Bronchial epithelial cell (primary cell): ENCODE results near the gene LSP1. TPM values are rescaled to one million over a fixed set of nuclear protein-coding genes. Genes with fewer than 3 reads are reported as not detected.

Experiments used
- DNase-seq: peaks from one replicate; pipeline ENCODE4 v3.0.0-alpha.2; 2010; ENCODE audit warnings: low read depth
- FAIRE-seq: peaks from 2 replicates; lab custom pipeline; 2011; peaks lifted over from hg19 to GRCh38; lab: Jason Lieb, UNC
- H3K27me3 ChIP-seq: 2 replicates; pipeline ENCODE4 v1.5.1; 2011; ENCODE audit warnings: low read length; ENCODE audit not compliant: control insufficient read depth, insufficient read depth
- H3K36me3 ChIP-seq: 2 replicates; pipeline ENCODE4 v1.5.1; 2011; ENCODE audit warnings: low read length; ENCODE audit not compliant: control insufficient read depth, insufficient read depth
- H3K4me3 ChIP-seq: 2 replicates; pipeline ENCODE4 v1.5.1; 2011; ENCODE audit warnings: mild to moderate bottlenecking, low read depth, low read length, control low read depth
- CTCF ChIP-seq: IDR thresholded peaks from 2 replicates; pipeline ENCODE4 v1.5.1; 2011; ENCODE audit warnings: mild to moderate bottlenecking, moderate library complexity, low read length, control low read depth, inconsistent platforms; ENCODE audit not compliant: insufficient read depth, severe bottlenecking
- total RNA-seq: library from RNA; depleted of rRNA; stranded (reverse); fragments of >200 nt; gene quantifications from 2 replicates; pipeline ENCODE4 v1.2.1, GENCODE V29; 2014

Gene LSP1
- total RNA-seq, 1 donor from 2014 or later = 0.26 TPM

DNA sequence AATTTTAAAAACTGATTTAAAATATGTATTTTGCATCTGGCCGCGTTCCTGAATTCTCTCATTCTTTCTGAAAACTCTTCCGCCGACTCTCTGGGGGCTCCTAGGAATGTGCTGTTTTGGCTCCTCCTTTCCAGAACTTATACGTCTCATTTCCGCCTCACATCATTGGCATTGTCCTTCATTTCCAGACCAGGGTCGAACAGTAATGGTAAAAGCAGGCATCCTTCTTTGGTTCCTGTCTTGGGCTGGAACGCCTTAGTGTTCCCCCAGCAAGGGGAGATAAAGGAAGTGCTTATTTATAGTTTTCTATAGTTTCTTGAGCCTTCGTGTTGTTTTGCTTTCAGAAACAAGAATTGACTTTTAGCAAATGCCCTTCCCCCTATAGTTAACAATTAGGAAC, 55.7 kb downstream of the LSP1 start:
- FAIRE-seq (no peak), DNase-seq (no peak)
- no peaks in the 10 kb centered on the region for H3K36me3 ChIP-seq
- TF ChIP-seq CTCF = no peak
- no peak overlapping the region for H3K4me3 ChIP-seq
- H3K27me3 ChIP-seq = no peaks in the 10 kb centered on the region

DNA sequence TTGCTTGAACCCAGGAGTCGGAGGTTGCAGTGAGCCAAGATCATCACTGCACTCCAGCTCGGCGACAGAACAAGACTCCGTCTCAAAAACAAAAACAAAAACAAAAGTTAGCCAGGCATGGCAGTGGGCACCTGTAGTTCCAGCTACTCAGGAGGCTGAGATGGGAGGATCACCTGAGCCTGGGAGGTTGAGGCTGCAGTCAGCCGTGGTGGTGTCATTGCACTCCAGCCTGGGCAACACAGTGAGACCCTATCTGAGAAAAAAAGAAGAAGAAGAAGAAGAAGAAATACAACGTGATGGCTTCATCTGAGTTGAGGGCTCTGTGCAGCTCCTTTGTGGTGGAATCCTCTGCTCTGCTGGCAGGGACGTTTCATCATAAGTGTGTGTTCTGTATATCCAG, 56.6 kb downstream of the LSP1 start:
- Histone ChIP-seq H3K27me3 (no peaks in the 10 kb centered on the region), H3K4me3 (no peak overlapping the region), H3K36me3 (no peaks in the 10 kb centered on the region)
- DNase-seq = no peak
- FAIRE-seq = no peak
- no peak for TF ChIP-seq CTCF

DNA sequence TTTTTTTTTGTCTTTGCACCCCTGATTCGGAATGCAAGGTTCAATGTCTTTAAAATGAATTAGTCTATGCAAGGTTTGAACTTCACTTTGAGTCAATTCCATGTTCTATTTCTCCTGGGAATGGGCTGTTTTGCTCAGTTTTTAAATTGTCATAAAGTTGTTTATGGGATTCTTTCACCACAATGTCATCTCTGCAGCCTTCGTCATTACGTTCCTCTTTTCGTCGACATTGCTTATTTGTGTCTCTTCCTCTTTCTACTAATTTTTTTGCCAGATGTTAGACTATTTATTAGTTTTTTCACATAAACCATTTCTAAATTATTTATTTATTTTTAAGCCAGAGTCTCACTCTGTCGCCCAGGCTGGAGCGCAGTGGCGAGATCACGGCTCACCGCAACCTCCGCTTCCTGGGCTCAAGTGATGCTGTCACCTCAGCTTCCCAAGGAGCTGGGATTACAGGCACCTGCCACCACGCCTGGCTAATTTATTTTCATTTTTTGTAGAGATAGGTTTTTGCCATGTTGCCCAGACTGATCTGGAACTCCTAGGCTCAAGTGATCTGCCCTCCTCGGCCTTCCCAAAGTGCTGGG, 59.5 kb downstream of the LSP1 start:
- Histone ChIP-seq H3K4me3 (no peak overlapping the region), H3K27me3 (no peaks in the 10 kb centered on the region), H3K36me3 (no peaks in the 10 kb centered on the region)
- FAIRE-seq (no peak), DNase-seq (no peak)
- TF ChIP-seq CTCF = no peak

DNA sequence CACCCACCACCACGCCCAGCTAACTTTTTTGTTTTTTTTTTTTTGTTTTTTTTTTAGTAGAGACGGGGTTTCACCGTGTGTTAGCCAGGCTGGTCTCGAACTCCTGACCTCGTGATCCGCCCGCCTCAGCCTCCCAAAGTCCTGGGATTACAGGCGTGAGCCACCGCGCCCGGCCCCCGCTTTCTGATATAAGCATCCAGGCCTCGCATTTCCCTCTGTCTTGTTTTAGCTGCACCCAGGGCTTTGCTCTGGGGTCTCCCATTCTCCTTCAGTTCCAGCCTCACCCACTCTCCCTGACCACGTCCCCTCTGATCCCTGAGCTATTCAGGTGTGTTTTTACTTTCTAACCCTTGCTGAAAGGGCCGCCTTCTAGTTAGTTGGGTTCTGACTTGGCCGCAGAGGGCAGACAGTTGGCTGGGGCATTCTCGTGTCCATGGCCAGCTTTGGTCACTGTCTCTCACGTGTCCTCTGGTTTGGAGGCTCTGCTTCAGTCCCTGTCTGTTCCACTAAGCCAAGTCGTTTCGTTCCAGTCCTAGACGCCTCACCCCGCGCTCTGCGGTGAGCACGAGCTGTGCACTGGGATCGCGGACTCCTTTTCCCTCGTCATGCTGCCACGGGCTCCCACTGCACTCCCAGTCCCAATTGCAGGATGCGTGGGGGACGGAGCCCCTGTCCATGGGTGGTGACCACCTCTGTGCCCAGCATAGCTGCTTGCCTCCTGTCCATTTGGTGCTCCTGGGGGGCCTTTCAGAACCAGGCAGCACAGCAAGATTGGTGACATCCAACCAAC, 60.6 kb downstream of the LSP1 start:
- Histone ChIP-seq H3K36me3 (no peaks in the 10 kb centered on the region), H3K27me3 (no peaks in the 10 kb centered on the region), H3K4me3 (no peak overlapping the region)
- TF ChIP-seq CTCF = no peak
- peak; percentile 55 for FAIRE-seq
- DNase-seq = no peak

DNA sequence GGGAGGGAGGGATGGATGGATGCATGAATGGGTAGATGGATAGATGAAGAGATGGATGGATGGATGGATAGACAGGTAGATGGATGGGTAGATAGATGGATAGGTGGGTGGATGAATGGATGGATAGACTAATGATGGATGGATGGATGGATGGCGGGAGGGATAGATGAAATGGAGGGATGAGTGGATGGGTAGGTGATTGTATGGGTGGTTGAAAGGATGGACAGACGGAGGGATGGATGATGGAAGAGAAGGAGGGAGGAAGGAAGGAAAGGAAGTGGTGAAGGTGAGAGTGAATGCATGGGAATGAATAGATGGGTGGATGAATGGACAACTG, 62.9 kb downstream of the LSP1 start:
- H3K27me3 ChIP-seq = no peaks in the 10 kb centered on the region
- DNase-seq (no peak), FAIRE-seq (peak; percentile 40)
- H3K36me3 ChIP-seq = no peaks in the 10 kb centered on the region
- H3K4me3 ChIP-seq = no peak overlapping the region
- TF ChIP-seq CTCF = no peak
